Occipital lobe (tissue), 2 donors: ENCODE data around the gene SEMA4D. TPM values are rescaled to one million over a fixed set of nuclear protein-coding genes. Genes with fewer than 3 reads are reported as not detected.
A peak's percentile ranks its signal among the peaks of the same experiment; 100 is the strongest.

Source experiments
- DNase-seq: peaks from one replicate; lab custom pipeline; 2025; lab: John Stamatoyannopoulos, UW
- total RNA-seq: library from RNA; depleted of rRNA; stranded (reverse); fragments of >200 nt; gene quantifications from one replicate; pipeline ENCODE4 v1.2.3, GENCODE V29; 2014

SEMA4D gene
- total RNA-seq, 1 donor from 2014 or later = 12.0 TPM

- DNase-seq = no peak
Measured at GRCh38 chr9:89466451-89467277, 31.2 kb downstream of the SEMA4D start.

DNA sequence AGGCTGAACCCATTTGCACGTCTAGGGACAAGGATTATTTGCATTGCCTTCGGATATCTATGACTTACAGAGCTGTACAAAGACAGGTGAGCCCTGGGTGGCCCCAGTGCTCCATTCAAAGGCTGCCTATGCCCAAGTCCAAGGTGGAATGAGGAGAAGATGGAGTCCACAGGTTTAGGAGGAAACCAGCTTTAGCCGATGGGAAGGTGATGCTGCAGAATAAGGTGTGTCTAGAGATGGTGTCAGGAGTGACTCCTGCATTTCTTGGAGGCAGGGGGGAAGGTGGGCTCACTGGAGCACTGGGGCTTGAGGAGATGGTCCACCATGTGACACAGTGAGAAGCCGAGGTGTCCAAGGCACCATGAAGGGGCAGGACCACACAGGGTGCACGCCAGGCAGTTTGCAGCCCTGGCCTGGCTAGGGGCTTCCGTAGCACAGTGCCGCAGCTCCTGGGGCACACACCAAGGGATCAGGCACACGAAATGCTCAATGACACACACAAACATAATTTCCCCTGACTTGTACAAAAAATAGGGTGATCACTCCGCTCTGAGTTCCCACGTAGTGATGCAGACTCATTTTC, 32.1 kb downstream of the SEMA4D start:
- DNase-seq = no peak

GRCh38 chr9:89465001-89465451, 32.9 kb downstream of the SEMA4D start:
- no peak for DNase-seq

DNA sequence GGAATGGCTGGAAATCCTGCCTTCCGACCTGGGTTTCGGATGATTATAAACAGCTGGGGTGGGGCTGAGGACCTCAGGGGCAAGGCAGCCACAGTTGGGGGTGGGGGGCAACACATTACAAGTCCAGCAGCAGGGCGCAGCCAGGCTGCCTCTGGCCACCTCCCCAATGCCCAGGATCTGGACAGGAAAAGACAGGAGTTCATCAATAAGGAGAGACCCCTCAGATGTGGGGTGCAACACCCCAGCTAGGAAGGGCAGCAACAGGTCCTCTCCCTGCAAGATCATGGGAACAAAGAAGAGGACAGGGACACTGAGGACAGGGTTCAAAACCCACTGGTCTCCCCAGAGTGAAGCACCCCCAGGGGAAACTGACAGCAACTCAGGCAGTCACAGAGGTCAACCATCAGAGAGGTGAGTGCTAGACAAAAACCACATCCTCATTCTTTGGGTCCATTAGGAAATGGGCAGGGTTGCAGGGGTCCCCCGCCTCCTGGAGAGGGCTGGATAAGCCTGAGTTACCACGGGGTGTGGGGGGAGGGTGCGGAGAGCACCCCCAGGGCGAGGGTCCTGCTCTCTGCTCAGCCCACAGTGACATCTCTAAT, 33.5 kb downstream of the SEMA4D start:
- no peak for DNase-seq

DNA sequence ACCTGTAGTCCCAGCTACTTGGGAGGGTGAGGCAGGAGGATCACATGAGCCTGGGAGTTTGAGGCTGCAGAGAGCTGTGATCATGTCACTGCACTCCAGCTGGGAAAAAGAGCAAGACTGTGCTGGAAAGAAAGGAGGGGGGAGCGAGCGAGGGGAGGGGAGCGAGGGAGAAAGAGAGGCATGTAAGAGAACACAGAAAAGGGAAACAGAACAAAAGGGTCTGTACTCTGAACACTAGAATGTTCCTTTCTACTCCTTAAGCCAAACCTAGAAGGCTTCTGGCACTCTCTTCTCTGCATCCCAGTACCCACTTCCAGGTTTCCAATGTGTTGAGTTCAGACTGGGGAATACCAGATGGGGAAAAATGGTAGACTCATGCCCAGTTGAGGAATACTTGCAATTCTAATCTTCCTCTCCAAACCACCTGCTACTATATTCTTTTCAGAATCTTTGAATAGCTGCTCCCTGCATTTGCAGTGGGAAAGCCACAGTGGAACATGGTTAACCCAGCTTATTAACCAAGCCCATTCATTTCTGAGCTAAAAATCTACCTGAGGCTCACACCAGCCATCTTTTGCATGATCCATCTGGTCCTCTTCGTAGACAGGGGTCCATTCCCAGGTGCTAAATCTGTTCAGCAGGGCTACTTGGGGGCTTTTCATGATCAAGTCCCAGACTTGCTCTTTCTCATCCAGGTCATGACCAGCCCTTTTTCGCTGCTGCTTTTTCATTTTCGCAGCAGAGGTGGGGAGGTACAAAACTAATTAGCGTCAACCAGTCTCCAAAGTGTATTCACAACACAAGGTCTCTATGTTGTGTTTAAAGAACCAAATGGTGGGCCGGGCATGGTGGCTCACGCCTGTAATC, 34.9 kb downstream of the SEMA4D start:
- no peak for DNase-seq

GRCh38 chr9:89462199-89462598, 35.7 kb downstream of the SEMA4D start:
- no peak for DNase-seq

- DNase-seq = peak; percentile 43
Measured at GRCh38 chr9:89461265-89461664, 36.6 kb downstream of the SEMA4D start.

DNA sequence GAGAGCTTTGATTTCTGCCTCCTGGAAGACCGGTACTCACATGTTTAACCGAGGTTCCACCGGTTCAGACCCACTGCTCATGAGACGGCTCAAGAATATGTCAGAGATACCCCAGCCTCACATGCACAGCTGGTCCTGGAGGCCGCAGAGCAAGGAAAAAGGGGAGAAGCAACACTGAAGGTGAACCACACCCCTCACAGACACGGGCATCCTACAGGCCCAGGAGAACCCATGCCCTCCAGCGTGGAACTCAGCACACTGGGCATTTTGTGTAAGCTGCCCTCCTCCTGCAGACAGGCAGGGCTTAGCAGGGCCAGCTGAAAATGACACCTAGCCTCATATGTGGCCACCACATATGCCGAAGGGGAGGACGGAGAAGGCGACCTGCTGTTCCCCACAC, 37.4 kb downstream of the SEMA4D start:
- no peak for DNase-seq

GRCh38 chr9:89458768-89459496, 39.0 kb downstream of the SEMA4D start:
- DNase-seq = no peak

- DNase-seq = no peak
Measured at GRCh38 chr9:89457376-89457855, 40.5 kb downstream of the SEMA4D start.

DNA sequence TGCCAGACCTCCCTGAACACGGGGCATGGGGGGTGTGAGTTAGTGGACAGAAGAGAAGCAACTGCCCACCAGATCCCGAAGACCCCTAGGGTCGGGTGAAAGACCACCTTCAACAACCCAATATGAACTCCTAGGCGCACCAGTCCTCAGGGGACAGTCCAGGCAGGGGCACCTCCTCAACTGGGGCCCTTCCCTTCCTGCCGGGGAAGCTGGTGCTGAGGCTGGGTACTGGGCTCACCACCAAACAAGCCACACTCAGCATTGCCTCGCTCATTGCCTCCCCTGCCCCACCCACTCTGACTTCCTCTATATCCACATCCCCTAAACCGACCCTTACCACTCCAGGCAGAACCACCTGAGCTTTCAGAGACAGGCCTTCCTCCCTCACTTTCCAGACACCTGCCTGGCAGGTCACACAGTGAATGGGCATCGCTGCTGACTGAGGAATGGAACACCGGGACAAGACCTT, 42.5 kb downstream of the SEMA4D start:
- DNase-seq = no peak

- DNase-seq = no peak
Measured at GRCh38 chr9:89454498-89455355, 43.2 kb downstream of the SEMA4D start.

DNA sequence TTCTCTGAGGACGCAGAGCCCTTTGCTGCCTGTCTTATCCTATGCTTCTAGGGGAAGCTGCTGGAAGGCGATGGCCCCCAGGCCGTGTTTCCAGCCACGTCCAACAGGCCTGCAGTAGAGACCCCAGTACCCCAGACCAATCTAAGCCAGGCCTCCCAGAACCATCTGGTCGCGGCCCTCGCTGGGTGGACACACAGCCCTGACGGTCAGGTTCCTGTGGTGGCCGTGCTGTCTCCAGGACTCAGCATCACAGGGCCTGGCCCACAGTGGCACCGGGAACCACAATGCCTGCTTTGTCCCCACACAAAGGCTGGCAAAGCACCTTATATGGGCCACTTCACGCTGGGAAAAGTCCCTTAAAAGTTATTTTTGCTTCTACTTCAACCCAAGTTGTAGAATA, 44.5 kb downstream of the SEMA4D start:
- DNase-seq = peak; percentile 26

- DNase-seq = no peak
Measured at GRCh38 chr9:89452561-89452960, 45.4 kb downstream of the SEMA4D start.

GRCh38 chr9:89450213-89450612, 47.7 kb downstream of the SEMA4D start:
- DNase-seq = no peak

DNA sequence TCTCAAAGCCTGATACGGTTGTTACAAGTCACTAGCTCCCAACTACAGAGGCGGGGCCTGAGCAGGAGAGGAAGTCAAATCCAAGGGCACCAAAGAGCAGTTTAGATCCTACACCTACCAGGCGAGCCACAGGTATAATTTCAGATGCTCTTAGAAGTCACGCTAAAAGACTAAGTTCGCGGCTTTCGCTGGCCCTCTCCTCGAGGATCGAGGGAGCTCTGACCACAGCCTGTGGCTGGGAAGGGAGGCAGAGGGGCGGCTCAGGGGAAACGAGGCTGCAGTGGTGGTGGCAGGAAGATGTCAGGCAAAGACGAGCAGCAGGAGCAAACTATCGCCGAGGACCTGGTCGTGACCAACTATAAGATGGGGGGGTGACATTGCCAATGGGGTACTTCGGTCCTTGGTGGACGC, 48.6 kb downstream of the SEMA4D start:
- no peak for DNase-seq

- DNase-seq = peak; percentile 62
Measured at GRCh38 chr9:89448821-89449220, 49.1 kb downstream of the SEMA4D start.

DNA sequence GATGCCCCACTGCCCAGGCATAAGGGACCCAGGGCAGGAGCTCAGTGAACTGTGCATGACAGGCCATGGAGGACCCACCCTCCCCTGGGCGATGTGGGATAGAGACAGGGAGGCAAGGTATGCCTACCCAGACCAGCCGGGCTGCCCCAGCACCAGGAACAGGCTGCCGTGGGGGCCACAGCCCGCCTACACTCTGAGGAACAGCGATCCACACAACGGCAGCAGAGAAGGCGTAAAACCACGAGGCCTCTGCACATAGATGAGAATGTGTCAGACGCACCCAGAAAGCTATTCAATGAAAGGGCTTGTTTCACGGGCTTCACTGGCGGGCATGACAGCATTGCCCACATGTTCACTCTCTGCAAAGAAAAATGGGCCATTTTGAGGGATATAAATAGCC, 49.5 kb downstream of the SEMA4D start:
- DNase-seq = peak; percentile 82

DNA sequence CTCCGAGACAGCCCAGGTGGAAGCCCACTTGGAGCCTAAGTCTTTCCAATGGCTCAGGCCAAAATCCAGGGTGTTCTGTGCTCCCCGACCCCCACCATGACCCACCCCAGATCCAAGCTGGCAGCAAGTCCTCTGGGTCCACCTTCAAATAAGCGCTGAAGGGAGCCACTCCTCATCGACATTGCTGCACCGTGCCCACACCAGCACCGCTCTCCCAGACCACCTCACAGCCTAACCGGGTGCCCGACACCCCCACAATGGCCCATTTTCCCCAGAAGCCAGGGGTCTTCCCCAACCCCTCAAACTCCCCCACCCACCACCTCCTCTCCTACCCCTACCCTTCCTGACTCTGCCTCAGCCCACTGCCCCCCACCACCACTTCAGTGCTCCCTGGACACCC, 50.5 kb downstream of the SEMA4D start:
- no peak for DNase-seq

- no peak for DNase-seq
Measured at GRCh38 chr9:89446961-89447310, 51.0 kb downstream of the SEMA4D start.
